Fibroblast of villous mesenchyme (primary cell): ENCODE data around the gene ING1. TPM values are rescaled to one million over a fixed set of nuclear protein-coding genes. Genes with fewer than 3 reads are reported as not detected.

Experiments used
- DNase-seq: peaks from one replicate; pipeline ENCODE4 v3.0.0-alpha.2; 2010; ENCODE audit warnings: low read depth
- H3K4me3 ChIP-seq: 2 replicates; pipeline ENCODE4 v1.5.1; 2011; ENCODE audit warnings: low read depth, mild to moderate bottlenecking, low read length
- CTCF ChIP-seq: IDR thresholded peaks from 2 replicates; pipeline ENCODE4 v1.5.1; 2012; ENCODE audit warnings: low read depth, mild to moderate bottlenecking, low read length; ENCODE audit not compliant: insufficient read depth
- total RNA-seq: library from RNA; depleted of rRNA; stranded (reverse); fragments of >200 nt; gene quantifications from 2 replicates; pipeline ENCODE4 v1.2.3, GENCODE V29; 2012

ING1 gene
- total RNA-seq, 1 donor, result 8.2 TPM

DNA sequence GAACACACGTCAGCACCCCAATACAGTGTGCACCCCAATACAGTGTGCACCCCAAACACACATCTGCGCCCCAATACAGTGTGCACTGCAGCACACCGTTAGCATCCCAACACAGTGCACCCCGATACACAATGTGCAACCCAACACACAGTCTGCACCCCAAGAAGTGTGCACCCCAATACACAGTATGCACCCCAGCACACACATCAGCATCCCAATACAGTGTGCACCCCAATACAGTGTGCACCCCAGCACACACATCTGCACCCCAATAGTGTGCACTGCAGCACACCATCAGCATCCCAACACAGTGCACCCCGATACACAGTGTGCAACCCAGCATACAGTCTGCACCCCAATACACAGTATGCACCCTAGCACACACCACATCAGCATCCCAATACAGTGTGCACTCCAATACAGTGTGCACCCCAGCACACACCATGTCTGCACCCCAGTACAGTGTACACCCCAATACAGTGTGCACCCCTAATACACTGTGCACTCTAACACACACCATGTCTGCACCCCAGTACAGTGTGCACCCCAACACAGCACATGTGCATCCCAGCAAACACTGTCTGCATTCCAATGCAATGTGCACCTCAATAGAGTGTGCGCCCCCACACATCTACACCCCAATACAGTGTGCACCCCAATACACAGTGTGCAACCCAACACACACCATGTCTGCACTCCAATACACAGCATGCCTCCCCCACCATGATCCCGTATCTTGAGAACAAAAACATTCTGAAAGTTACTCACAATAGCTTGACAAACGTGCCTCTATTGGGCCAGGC is 6.7 kb upstream of the ING1 start:
- no peak for TF ChIP-seq CTCF
- H3K4me3 ChIP-seq, result peak overlapping the region; percentile 75
- DNase-seq, result no peak

- peak; percentile 81 for DNase-seq
- TF ChIP-seq CTCF, result no peak
These were observed 1.2 kb upstream of the ING1 start for GRCh38 chr13:110712081-110712848.

GRCh38 chr13:110712849-110713641 is 455 bp upstream of the ING1 start:
- TF ChIP-seq CTCF, result no peak
- peak overlapping the region; percentile 87 for H3K4me3 ChIP-seq
- DNase-seq, result peak; percentile 100

More at GRCh38 chr13:110712081-110712848, 1.2 kb upstream of the ING1 start:
- H3K4me3 ChIP-seq, result peak overlapping the region; percentile 87

- DNase-seq, result peak; percentile 45
These were observed 689 bp downstream of the ING1 start for GRCh38 chr13:110713981-110714796.

GRCh38 chr13:110714797-110715394 is 1.4 kb downstream of the ING1 start:
- no peak for TF ChIP-seq CTCF
- peak overlapping the region; percentile 87 for H3K4me3 ChIP-seq
- no peak for DNase-seq

More at GRCh38 chr13:110713981-110714796, 689 bp downstream of the ING1 start:
- peak overlapping the region; percentile 87 for H3K4me3 ChIP-seq
- TF ChIP-seq CTCF, result no peak
